GM21717 (cell line): ENCODE results near the gene INTS6L.
"Not testable (repeated sequence)": the region's sequence is repeated elsewhere in the genome, so short reads cannot be mapped to it uniquely, and the experiment has no call there.

Experiments used
- ATAC-seq: cut with Tn5 transposase; IDR thresholded peaks from one replicate; pipeline ENCODE4 v1.9.1; 2021; ENCODE audit warnings: mild to moderate bottlenecking, moderate library complexity; ENCODE audit not compliant: unreplicated experiment

The INTS6L gene

GRCh38 chrX:135522132-135522530 lies 1.7 kb downstream of the INTS6L start:
- no peak for ATAC-seq

DNA sequence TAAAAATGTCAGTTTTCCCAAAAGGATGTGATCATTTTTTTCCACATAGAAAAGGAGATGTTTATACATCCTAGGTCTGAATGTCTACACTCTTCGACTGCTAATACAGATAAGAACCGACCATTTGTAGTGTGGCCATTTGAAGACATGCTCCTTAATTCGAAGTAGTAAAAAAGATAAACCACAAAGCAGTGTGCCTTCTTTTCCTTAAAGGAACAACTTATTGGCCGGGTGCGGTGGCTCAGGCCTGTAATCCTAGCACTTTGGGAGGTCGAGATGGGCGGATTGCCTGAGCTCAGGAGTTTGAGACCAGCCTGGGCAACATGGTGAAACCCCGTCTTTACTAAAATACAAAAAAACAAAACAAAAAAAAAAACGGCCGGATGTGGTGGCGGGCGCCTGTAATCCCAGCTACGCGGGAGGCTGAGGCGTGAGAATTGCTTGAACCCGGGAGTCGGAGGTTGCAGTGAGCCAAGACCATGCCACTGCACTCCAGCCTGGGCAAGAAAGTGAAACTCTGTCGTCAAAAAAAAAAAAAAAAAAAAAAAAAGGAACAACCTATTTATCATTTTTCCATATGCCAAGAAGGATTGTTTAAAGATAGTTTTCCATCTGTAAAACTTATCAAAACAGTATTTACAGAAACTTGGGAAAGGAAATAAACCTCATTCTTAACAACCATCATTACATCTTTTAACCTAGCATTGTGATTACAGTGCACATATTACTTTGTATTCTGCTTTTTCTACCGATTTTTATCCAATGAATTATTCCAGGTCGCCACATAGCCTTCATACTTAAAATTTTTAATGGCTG lies 2.6 kb downstream of the INTS6L start:
- ATAC-seq, result no peak

DNA sequence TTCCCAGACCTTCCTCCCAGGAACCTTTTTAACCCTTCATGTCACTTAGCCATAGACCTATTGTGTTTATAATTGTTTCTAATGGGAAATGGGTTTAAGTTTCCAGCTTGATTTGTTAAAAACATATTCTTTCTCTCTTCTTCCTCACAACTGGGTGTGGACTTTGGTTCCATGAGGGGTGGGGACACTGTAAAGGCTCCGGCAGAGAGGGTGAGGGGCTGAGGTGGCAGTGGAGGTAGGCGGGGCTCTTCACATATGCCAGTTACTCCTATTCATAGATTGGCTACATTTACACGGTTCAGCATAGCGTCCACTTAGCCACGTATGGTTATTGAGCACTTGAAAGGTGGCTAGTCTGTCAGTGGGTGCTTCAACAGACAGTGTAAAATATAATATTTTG lies 7.8 kb downstream of the INTS6L start:
- no peak for ATAC-seq

- no peak for ATAC-seq
Observed at GRCh38 chrX:135528756-135529155, 8.3 kb downstream of the INTS6L start.

GRCh38 chrX:135530097-135530496 lies 9.6 kb downstream of the INTS6L start:
- no peak for ATAC-seq

- ATAC-seq, result no peak
Observed at GRCh38 chrX:135531813-135532212, 11.4 kb downstream of the INTS6L start.

DNA sequence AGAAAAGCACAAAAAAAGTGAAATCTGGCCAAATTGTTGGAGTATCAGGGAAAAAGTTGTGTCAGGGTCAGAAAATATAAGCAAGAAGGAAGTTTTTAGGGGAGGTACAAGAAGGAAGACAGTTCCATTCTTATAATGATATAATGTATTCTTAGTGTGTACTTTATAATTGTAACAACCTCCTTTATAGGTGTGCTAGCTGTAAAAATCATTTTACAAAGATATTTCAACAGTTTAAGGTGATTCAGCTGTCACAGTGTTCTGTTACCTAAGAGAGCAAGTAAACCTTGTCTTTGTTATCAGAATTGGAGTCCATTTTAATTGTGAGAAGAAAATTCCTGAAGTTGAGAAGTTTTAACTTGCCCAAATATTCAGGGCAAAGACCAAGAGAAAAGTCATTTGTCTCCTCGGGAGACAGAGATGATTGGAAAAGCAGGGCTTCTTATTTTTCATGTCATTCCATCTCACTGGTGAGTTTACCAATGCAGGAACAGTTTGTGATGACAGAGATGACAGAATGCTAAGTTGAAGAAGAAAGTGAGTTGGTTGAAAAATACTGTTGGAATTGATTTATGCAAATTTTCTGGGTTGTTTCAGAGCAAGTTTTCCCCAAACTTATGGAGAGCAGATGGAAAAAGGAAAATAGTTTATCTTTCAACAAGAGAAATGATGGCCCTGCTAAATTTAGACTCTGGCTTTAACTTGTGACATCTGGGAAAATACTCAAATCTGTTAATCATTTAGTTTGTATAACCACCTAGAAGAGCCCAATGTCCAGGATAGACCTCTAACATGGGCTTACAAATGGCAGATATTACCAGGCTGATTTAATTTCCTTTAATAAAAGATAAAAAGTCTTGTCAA lies 14.8 kb downstream of the INTS6L start:
- no peak for ATAC-seq

- ATAC-seq, result no peak
Observed at GRCh38 chrX:135536877-135537276, 16.4 kb downstream of the INTS6L start.

GRCh38 chrX:135541351-135541750 lies 20.9 kb downstream of the INTS6L start:
- ATAC-seq, result no peak

DNA sequence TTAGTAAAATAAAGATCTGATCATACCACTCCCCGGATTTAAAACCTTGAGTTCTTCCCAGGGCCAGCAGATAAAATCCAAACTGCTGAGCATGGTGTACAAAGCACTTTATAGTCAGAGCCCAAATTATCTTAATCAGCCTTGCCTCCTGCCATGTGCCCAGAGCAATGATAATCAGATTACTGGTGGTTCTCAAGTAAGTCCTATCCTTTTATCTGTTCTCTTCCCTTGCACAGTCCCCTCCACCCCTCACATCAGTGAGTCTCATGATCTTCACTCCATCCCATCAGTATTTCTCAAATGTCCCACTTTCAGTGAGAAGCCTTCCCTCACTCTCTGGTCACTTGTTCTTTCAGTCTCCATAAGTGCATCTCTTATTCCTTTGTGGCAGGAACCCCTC lies 22.7 kb downstream of the INTS6L start:
- no peak for ATAC-seq

- ATAC-seq, result peak; percentile 43
Observed at GRCh38 chrX:135543924-135544323, 23.5 kb downstream of the INTS6L start.

- ATAC-seq, result peak; percentile 56
Observed at GRCh38 chrX:135544338-135544948, 24.0 kb downstream of the INTS6L start.

- ATAC-seq, result no peak
Observed at GRCh38 chrX:135547767-135548166, 27.3 kb downstream of the INTS6L start.

DNA sequence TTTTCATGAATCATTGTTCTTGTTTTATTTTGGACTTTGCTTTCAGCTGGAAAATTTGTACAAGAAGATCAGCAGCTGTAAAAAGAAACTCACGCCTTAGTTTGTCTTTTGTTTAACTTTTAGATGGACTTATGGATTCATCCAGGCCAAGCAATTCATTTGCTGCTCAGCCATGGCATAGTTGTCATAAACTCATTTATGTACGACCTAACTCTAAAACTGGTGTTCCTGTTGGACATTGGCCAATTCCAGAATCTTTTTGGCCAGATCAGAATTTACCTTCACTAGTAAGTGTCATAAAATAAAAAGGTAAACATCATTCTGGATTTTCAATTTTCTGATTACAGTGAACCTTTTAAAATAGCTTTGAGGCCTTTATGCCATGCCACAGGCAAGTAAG lies 29.1 kb downstream of the INTS6L start:
- ATAC-seq, result no peak

GRCh38 chrX:135556055-135556454 lies 35.6 kb downstream of the INTS6L start:
- no peak for ATAC-seq

DNA sequence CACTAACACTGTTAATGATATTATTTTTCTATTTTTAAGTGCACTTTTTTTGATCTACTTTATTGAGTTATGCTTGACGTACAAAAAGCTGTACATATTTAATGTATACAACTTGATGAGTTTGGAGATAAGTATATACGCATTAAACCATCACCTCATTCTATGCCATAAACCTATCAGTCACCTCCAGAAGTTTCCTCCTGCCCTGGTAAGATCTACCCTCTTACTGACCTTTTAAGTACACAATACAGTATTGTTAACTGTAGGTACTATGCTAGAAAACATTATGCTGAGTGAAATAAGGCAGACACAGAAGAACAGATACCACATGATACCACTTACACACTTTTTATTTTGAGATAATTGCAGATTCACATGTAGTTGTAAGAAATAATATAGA lies 36.9 kb downstream of the INTS6L start:
- no peak for ATAC-seq

GRCh38 chrX:135572436-135572835 lies 52.0 kb downstream of the INTS6L start:
- ATAC-seq, result no peak

DNA sequence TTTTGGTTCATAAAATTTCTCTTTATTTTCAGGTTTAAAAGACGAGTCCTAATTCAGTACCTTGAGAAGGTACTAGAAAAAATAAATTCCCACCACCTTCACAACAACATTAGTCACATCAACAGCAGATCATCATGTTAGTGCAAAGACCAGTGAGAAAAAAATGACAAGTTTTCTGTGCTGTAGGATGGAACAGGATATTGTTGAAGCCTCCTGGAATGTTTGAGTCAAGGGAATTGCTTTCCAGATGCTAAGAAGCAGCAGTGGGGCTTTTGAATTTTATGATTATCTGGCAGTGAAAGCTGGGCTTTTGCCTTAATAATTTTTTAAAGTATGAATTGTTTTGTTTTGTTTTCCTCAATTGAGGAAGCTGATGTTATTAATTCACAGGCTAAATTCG lies 61.0 kb downstream of the INTS6L start:
- ATAC-seq, result no peak

DNA sequence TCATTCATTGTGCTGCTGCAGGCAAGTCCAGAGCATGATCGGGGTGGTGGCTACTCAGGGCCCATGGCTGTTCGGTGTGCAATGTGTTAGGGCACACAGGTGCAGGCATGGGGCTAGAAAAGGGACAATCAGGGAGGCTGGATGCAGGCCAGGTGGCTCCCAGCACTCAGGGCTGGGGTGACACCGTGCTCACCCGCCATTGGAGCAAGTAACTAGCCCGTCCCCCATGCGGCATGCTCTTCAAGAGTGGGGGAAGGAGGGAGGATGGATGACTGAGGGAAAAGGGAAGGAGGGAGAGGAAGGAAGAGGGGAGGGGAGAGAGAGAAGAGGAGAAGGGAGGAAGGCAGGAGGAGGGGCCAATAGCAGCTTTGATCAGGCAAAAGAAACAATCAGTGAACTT lies 64.7 kb downstream of the INTS6L start:
- ATAC-seq, result no peak

GRCh38 chrX:135591871-135592270 lies 71.4 kb downstream of the INTS6L start:
- no peak for ATAC-seq

GRCh38 chrX:135594049-135594448 lies 73.6 kb downstream of the INTS6L start:
- not testable (repeated sequence) for ATAC-seq

- ATAC-seq, result not testable (repeated sequence)
Observed at GRCh38 chrX:135594453-135594852, 74.0 kb downstream of the INTS6L start.
